ENCODE results near the gene CDH23.

DNA sequence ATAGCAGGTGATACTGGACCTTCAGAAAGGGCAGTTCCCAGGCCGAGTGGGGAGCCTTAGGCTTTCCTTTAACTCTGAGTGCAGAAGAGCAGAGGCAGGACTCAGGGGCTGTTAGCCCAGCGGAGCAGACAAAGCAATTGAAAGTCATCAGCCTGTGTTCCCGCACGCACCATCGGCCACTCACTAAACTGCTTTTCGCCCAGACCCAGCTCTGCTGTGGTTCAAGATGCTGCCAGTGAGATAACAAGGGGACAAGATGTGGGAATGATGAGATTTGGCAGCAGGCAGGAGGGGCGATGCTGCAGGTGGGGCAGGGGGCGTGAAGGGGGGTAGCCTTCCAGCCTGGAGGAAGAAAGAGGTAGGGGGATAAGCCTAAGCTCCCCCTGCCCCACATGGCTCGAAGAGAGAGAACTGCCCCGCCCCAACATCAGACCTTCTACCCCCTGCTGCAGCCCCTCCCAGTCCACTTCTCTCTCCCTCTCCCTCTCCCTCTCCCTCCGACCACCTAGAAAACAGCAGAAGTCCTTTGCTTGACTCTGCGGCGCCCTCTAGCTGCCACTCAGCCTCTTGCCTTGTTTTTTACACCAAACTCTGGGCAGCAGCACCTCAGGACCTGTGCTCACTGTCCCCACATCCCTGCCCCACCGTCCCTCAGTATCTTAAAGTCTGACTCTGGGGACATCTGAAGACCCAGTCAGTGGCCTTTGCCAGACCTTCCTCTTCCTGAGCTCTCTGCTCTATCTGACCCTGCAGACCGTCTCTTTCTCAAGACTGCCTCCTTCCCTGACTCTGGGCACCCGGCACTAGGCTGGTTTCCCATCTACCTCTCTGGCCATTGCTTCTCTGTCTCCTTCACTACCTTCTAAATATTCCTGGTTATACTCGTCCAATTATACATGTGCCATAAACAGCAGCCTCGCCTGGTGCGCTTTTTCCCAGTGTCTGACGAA, 212.4 kb downstream of the CDH23 start:
- TF ChIP-seq RARB (CRISPR knock-in tag; IDR thresholded peaks at IDR 0.05) = no peak
- TF ChIP-seq ZNF70 (CRISPR knock-in tag; IDR thresholded peaks at IDR 0.05) = no peak
